HG03558 (cell line): ENCODE data around the gene C1QTNF8.

Experiments
- ATAC-seq: cut with Tn5 transposase; IDR thresholded peaks from one replicate; pipeline ENCODE4 v1.9.1; 2021; ENCODE audit warnings: moderate number of reproducible peaks; ENCODE audit not compliant: unreplicated experiment; ENCODE audit errors: extremely low read depth

The C1QTNF8 gene

GRCh38 chr16:1066584-1067172 is 29.4 kb downstream of the C1QTNF8 start:
- no peak for ATAC-seq

DNA sequence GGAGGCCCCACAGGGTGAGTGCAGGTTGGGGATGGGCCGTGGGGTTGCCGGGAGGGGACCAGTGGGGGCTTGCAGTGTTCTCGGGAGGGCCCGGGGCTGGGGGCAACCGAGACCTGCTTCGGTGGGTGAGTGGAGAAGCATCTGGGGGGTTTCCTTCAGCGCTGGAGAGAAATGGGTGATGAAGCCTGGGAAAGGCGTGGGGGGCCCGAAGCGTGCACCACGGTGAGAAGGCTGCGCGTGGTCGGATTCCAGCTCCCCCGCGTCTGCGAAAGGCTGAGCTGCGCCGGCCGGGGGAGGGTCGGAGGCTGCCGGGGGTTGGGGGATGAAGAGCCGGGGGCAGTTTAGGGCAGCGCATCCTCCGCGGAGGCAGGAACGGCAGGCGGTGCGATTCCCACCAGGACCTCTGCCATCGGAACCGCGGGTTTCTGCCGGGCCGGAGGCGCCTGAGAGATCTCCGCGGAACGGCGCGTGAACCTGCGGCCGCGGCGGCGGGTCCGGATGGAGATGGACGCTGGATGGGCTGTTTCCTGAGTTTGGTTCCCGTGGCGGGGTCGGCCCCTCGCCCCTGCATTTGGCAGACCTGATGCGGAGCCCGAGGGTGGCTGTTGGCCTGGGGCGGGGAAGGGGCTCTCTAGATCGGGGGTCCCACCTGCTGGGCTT is 30.4 kb downstream of the C1QTNF8 start:
- ATAC-seq, result no peak

- no peak for ATAC-seq
Observed at GRCh38 chr16:1063728-1064127, 32.3 kb downstream of the C1QTNF8 start.

DNA sequence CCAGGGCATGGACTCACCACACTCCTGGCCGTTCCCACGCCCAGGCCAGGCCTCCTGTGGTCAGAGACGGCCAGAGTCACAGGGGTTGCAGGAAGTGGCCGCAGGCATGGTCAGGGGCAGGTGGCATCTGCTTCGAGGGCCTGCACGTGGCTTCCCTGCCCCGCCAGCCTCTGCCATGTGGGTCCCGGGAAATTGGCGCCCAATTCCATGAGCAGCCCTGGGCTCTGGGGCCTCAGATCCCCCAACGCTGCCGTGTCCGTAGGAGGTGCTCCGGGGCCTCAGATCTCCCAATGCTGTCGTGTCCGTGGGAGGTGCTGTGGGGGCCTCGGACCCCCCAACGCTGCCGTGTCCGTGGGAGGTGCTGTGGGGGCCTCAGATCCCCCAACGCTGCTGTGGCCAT is 33.1 kb downstream of the C1QTNF8 start:
- ATAC-seq, result no peak

- ATAC-seq, result no peak
Observed at GRCh38 chr16:1061769-1062505, 34.1 kb downstream of the C1QTNF8 start.

DNA sequence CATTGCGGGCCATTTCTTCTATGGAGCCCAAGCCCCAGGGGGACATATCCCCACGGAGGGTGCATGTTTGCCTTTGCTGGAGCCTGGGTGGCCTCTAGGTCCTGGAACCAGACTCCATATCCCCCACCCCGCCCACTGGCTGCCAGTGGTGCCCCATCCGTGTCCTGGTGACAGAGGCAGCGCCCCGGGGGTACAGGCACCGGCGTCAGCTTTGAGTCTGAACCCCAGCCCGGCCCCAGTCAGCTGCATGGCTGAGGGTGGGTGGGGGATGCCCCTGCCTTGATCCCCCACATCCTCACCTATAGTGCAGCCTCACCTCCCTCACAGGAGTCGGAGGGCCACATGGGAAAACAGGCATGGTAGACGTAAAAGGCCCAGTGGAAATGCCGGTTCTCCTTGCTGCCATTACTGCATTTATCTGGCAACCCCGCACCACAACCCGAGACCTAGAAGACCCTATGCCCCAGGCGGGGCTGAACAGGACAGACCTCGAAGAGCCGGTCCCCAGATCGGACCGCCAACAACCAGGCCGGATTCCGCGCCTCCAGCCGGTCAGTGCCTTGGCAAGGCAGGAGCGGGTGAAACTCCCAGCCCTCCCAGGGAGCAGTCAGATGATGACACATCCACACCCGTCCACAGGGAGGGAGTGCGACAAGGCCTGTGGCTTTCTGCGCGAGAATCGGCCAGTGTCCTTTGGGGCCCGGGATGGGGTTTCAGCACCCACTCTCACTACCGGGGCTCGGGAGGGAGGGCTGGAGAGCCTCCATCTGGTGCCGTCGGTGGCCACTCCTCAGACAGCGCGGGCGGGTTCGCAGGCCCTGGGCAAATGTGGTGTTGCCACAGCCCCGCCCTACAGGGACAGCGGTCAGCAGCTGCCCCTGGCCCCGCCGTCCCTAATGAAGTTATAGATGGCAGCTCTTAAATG is 35.4 kb downstream of the C1QTNF8 start:
- ATAC-seq, result no peak

DNA sequence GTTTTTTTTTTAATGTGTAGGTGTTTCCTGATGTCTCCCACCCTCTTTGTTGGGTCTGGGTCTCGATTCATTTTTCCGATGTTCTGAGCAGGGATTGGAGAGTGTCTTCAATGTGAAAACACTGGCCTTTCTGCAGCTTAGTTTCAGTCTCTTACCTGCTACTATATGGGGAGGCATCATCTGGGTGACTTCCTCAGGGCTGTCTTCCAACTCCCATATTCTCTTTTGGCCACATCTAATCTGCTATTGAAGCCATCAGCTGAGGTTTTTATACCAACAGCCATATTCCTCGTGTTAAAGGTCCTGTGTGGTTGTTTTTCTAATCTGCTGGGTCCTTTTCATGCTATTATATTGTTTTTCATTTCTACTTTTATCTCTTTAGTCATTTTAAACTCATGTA is 36.7 kb downstream of the C1QTNF8 start:
- no peak for ATAC-seq

- ATAC-seq, result no peak
Observed at GRCh38 chr16:1058216-1058615, 37.8 kb downstream of the C1QTNF8 start.

GRCh38 chr16:1057252-1057932 is 38.7 kb downstream of the C1QTNF8 start:
- no peak for ATAC-seq

DNA sequence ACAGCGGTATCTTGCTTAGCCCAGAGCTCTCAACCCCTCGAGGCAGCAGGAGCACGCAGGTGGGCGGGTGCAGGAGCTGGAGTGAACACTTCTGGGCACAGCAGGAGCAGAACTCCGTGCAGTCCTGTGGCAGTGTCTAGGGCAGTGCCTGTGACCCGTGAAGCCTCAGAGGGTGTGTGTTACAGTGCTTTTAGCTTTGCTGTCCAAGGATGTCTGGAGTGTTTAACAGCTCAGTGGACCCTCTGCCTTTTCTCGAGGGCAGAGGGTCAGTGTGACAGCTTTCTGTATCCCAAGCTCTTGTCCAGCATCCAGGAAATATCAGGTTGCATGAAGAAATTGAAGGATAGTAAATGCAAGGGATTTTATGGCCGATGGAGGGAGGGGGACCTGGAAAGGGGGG is 39.8 kb downstream of the C1QTNF8 start:
- no peak for ATAC-seq

DNA sequence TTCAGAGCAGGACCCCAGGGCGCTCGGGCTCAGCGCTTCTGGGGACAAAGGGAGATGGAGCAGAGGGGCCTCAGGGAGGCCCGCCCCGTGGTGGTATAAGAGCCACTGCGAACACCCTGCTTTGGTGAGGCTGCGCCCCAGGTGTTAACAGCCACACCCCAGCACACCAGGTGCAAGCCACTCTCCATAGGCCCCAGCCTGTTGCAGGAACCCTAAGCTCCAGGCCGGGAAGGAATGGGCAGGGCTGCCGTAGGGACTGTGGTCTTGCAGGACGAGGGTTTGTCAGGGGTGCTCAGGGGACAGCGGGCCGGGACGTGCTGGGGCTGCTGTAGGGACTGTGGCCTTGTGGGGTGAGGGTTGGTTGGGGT is 40.5 kb downstream of the C1QTNF8 start:
- ATAC-seq, result no peak

DNA sequence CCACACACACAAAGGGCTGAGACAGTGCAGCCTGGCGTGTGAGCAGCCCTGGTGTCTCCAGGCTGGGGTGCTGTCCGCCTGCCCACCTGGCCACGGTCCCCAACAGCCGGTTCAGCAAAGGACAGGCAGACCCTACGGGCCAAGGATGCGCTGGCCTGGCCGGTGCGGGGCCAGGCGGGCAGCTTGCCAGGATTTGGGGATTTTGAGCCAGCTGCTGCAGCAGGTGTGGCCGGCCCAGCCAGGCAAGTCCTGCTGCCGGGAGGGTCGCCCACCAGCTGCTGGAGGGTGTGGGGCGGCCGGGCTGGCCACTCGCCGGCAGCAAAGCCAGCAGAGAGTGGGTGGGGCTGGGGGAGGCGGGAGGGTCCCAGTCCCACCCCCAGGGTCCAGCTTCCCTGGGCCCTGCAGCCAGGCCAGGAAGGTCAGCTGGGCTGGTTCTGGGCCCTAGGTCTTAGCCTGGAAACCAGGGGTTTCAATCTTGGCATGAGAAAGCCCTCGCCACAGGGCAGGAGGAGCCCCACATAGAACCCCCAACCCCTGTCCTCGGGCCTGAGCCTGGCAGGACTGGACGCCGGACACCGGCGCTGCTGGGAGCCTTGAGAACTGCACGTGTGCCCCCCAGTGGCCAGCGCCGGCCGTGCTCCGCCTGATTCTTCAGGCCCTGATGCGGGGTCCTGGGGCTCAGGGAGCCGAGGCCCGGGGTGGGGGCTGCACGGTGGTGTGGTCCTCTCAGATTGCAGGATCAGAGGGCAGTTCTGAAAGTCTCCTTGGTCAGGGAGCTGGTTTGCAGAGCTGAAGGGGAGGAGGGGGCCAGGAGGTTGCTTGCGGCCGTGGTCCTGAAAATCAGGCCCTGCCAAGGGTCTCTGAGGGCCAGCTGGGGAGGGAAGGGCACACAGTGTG is 41.1 kb downstream of the C1QTNF8 start:
- ATAC-seq, result no peak

GRCh38 chr16:1053700-1054368 is 42.2 kb downstream of the C1QTNF8 start:
- no peak for ATAC-seq

DNA sequence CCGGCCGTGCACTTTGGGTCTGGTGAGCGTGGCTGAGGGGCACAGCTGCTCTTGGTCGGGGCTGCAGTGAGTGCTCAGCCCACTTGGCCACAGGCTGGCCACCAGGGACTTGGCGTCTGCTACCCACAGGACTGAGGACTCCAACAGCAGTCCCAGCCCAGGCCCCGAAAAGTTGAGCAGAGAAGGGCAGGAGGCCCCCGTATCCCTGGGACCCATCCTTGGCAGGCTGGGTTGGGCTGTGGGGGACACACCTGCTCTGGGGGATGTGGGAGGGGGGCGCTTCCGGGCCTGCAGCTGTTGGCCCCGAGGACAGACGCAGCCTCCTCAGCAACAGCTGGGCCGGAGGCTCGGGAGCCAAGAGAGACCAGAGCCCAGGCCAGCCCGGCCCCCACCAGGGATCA is 42.9 kb downstream of the C1QTNF8 start:
- ATAC-seq, result no peak

DNA sequence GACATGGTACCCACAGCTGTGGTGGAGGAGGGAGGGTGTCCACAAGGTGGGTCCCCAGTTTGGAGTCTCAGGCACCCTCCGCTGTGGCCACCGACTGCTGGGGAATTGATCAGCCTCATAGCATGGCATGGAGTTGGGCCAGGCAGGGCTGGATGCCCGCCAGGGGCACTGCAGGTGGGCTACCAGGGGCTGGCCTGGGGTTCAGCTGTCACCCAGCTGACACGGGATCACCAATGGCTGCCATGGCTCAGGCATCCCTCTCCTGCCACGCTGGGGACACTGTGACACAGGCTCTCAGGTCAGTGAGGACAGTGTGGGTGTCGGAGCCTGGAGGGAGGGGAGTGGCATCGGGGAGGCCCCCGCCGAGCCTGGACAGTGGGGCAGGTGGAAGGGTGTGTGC is 43.3 kb downstream of the C1QTNF8 start:
- ATAC-seq, result no peak

DNA sequence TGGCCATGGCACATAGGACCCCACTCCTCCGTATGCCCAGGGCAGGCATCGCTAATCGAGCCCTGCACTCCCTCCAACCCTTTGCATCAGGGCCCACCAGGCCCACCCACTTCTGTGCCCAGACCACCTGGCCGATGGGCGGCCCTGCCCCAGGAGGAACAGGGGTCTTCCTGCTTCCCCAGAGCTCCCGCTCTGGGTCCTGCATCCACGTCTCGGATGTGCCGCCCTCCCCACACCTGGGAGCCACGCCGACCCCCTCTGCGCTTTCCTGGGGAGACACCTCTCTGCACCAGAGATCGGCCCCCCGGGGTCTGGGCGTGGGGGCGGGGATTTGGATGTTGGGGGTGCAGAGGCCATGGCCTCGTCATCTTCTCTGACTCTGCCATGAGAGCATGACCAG is 44.6 kb downstream of the C1QTNF8 start:
- ATAC-seq, result no peak

DNA sequence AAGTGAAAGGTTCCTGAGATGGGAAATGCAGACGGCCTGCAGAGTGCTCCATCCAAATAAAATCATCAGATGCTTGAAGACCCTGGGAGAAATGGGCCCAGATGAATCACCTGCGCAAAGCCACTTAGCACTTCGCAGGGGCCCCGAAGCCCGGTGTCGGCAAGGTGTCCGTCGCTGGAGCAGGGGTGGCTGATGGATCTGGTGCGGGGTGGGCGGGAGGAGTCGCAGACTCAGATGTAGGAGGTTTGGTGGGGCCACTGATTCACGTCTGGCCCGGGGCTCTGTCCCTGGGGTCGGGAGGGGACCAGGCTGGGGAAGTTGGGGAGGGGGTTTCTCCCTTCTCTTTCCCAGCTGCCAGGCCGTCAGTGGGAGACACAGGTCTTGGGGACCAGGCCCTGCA is 45.1 kb downstream of the C1QTNF8 start:
- ATAC-seq, result no peak

GRCh38 chr16:1050516-1050915 is 45.5 kb downstream of the C1QTNF8 start:
- ATAC-seq, result no peak

GRCh38 chr16:1049976-1050247 is 46.1 kb downstream of the C1QTNF8 start:
- no peak for ATAC-seq
